GM19438 (cell line): ENCODE measurements around the gene CCNO.
A peak's percentile ranks its signal among the peaks of the same experiment; 100 is the strongest.

Experiments
- ATAC-seq: cut with Tn5 transposase; IDR thresholded peaks from one replicate; pipeline ENCODE4 v1.9.1; 2021; ENCODE audit warnings: low read depth; ENCODE audit not compliant: unreplicated experiment

The CCNO gene, protein sequence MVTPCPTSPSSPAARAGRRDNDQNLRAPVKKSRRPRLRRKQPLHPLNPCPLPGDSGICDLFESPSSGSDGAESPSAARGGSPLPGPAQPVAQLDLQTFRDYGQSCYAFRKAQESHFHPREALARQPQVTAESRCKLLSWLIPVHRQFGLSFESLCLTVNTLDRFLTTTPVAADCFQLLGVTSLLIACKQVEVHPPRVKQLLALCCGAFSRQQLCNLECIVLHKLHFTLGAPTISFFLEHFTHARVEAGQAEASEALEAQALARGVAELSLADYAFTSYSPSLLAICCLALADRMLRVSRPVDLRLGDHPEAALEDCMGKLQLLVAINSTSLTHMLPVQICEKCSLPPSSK

DNA sequence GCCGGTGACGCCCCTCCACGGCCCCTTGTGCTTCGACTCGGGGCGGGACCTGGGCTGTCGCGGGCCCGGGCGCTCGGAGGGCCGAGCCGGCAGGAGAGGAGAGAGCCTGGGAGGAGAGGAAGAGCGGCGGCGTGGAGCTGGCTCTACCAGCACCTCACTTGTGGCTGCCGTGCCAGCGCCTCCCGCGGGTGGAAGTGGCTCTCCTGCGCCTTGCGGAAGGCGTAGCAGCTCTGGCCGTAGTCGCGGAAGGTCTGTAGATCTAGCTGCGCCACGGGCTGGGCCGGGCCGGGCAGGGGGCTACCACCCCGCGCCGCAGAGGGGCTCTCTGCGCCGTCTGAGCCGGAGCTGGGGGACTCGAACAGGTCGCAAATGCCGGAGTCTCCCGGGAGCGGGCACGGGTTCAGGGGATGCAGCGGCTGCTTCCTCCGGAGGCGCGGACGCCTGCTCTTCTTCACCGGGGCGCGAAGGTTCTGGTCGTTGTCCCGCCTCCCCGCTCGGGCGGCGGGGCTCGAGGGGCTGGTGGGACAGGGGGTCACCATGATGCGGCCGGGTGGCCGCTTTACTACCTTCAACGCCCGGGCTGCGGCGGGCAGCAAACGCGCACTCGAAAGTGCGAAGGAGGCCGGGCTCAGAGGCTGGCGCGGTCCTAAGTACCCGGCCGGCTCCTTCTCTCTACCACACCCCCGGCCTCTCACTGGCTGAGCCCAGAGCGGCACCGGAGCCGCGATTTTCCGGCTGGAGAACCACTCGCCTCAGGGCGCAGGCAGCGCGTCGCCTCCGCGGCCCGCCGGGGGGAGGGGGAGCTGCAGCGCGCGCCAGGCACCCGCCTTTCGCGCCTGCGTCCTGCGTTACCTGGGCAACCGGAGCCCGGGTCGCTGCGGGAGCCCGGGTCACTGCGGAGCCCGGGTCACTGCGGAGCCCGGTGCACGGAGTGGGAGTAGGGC, at the start of gene CCNO:
TSS of gene CCNO (minus strand) at position 624 of the 944 bp plus-strand sequence. CDS start at position 539, 85 bp downstream.
- peak; percentile 53 for ATAC-seq

DNA sequence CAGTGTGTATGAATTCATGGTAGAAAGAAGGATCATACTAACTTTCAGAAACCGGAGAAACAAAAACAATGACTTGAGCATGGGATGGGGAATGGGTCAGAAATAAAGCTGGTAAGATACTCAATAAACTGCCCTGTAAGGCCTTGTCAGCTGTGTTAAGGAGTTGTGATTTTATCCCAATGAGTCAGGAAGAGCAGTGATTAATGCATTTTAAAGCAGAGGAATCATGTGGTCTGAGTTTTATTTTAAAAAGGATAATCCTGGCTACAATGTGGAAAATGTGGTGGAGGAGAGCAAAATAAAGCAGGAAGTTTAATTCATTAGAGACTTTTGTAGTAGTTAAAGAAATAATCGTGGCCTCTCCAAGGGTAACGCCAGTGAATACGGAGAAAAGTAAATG, 45.4 kb upstream of the CCNO start:
- no peak for ATAC-seq

DNA sequence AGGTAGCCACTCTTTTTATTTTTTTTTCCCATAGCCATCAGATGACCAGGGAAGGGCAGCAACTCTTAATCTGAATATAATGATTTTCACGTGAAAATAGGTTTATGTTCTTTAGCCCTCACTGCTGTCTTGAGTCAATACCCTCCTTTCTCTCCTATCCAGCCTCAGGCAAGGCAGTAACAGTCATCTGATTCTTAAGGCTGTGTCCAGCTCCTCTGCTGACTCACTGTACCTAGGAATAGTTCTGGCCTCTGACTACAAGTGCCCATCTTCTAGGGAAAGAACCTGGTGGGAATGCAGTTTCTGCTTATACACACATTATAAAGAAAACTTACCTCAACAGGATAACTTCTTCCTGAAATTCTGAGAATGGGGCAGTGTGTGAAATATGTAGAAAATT, 43.4 kb upstream of the CCNO start:
- ATAC-seq: no peak

DNA sequence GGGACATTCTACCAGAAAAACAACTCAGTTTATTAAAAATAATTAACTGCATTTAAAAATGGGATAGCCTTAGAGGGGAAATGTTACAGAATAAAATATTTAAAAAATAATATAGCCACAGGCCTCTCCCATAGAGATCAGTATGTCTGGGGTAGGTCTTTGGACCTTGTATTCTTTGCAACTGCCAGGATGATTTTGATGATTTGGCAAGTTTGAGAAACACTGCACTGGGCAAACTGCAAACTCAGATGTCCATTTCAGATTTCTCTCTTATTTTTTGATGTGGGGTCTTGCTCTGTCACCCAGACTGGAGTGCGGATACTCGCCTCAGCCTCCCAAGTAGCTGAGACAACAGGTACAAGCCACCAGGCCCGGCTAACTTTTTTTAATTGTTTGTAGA, 24.9 kb upstream of the CCNO start:
- no peak for ATAC-seq

DNA sequence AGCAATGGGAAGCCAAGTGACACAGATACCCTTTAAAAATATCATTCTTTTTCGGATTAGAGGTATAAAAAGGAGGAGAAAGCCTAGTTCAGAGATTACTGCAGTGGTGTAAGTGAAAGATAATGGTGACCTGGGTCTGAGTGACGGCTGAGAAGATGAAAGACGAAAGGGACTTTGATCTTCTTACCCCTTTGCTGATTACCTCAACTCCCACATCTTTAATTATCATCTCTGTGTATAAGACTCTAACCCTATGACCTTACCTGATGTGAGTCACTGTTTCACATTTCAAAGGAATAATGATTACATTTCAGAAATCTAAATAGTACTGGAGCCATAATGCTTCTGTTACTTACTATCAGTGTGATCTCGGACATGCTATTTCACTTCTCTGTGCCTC, 21.4 kb upstream of the CCNO start:
- ATAC-seq: no peak

DNA sequence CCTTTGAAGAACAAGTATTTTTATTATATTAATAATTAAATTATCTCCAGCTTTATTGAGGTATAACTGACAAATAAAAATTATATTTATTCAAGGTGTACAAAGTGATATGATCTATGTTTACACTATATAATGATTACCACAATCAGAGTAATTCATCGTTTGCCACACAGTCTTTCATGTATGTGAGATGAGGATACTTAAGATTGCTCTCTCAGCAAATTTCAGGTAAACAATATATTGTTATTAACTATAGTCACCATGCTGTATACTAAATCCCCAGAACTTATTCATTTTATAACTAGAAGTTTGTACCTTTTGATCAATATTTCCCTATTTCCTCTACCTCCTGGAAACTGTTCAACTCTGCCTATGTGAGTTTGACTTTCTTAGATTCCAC, 16.7 kb upstream of the CCNO start:
- no peak for ATAC-seq

DNA sequence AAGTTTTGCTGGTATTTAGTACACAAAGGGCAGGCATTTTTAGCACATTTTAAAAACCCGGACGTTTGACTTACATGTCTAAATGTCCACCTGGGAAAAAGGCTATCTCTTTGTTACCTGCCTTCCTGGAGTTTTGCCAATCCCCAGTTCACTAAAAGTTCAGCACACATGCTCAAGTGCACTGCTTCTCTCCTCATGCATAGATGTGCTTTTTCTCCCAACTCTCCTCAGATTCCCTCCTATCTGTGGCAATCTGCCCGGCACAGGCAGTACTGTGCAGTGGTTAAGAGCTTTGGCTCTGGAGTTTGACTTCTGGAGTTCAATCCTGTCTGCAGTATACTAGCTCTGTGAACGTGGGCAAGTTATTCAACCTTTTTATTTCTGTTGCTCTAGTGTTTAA, 8.3 kb upstream of the CCNO start:
- ATAC-seq: no peak

DNA sequence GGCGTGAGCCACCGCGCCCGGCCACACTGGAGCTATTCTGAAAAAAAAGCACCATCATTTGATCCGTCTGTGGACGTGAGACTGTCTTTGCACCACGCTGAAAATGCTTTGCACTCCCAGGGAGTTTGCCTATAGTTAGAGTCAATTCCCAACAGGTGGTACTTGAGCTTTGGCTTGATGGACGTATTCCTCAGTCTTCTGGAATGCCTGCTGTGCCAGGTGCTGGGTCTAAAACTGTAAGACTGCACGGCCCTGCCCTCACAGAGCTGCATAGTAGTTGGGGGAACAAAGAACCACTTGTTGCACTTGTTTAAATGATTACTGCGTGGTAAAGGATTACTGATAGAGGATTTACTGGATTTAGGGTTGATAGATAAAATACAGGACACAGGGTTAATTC, 3.4 kb upstream of the CCNO start:
- ATAC-seq: no peak

DNA sequence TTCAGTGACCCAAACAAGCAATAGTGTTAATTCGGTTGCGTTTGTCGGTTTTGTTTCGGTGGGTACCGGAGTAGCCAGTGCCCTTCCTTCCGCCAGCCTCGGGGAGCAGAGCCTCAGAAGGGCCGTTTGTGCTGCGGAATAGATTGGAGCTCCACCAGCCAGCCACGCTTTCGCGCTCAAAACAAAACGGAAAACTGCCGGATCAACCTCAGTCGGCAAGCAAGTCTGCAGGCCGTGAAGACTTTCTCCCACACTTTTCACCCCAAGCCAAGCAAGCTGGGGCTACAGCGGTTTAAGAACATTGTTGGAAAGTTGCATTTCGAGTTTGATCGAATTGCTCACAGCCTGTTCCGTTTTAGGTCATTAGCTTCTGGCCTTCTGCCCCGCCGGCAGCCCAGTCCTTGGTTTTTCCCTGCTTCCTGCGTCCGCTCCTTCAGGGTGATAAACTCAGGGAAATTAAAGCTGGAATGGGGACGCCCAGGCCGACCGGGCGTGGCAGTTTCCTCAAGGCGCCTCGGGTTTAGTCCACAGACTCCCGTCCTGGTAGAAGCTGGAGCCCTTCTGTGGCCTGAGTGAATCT, 803 bp upstream of the CCNO start:
- ATAC-seq: no peak

DNA sequence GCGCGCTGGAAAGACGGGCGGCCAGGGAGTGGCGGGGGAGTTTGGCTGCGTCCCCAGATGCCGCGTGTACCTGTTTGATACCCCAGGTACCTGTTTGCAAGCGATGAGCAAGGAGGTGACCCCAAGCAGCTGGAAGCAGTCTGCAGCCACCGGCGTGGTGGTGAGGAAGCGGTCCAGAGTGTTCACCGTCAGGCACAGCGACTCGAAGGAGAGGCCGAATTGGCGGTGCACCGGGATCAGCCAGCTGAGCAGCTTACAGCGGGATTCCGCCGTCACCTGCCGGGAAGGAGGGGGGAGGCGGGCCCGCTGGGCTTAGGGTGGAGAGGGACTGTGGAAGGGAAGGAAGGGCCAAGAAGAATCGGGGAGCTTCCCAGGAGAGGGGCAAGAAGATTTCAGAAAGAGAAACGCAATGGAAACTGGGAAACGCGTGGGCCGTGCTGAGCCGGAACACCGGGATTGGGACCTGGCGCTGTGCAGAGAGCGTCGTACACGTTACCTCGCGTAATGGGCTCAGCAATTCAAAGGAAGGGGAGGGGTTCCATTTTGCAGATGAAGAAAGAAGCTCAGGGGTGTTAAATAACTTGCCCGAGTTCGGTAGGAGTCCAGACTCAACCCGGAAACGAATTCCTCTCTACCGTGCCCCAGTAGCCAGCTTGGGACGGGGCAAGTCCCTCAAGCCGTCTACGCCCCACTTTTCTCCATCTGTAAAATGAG, 980 bp downstream of the CCNO start:
- no peak for ATAC-seq

DNA sequence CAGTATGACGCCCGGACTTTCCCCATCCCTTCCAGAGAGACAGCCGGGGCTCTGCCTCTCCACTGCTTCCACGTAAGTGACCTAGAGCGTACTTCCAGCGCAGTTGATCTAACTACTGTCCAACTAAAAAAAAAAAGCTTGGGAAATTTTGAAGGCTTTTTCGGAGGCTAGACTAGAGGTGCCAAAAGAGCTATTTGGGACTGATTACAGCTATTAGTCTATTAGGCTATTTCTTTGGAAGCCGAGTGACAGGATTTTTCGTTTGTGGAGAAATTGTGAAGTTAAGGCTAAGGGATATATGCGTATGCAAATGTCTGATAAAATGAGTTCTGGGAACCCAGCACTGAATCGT, 1.5 kb downstream of the CCNO start:
- no peak for ATAC-seq

DNA sequence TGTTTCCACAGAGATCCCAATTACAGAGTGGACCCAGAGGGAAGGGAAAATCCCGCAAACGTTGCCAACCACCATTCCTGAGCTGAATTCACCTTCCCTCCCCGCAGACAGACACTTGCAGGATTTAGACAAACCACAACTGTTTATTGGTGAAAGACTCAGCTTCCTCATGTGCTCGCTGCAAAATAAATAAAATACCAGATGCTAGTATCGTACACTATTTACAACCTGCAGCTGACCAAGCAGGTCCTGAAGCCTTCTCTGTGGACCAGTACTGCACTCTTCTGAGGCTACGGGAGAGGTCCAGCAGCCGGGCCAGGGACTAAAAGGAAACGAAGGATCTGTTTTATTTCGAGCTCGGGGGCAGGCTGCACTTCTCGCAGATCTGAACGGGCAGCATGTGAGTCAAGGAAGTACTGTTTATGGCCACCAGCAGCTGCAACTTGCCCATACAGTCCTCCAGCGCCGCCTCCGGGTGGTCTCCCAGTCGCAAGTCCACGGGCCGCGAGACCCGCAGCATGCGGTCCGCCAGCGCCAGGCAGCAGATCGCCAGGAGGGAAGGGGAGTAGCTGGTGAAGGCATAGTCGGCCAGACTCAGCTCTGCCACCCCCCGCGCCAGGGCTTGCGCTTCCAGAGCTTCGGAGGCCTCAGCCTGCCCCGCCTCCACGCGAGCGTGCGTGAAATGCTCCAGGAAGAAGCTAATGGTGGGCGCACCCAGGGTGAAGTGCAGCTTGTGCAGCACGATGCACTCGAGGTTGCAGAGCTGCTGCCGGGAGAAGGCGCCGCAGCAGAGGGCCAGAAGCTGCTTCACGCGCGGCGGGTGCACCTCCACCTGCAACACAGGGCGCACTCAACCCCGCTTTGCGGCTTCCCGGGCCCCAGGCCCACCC, 2.1 kb downstream of the CCNO start:
- no peak for ATAC-seq

DNA sequence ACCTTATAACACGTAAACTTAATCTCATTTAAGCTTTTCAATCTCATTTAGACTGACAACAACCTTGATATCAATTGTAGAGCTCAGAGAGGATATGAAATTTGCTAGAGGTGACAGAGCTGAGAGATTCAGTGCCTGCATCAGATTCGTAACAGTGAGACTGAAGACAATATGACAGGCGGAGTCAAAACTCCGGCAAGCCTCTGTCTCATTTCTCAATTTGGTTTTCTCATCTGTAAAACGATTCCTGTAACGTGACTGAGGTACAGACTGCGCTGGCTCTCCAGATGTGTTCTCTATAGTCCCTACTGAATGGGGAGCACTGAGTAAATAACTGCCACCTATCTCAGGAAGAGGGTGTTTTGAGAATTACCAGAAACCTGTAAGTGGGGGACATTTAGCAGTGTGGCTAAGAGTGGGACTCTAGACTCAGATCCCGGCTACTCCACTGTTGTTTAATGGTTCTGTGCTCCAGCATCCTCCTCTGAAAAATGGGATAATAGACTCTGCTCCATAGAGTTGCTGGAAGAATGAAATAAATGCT, 3.2 kb downstream of the CCNO start:
- no peak for ATAC-seq

DNA sequence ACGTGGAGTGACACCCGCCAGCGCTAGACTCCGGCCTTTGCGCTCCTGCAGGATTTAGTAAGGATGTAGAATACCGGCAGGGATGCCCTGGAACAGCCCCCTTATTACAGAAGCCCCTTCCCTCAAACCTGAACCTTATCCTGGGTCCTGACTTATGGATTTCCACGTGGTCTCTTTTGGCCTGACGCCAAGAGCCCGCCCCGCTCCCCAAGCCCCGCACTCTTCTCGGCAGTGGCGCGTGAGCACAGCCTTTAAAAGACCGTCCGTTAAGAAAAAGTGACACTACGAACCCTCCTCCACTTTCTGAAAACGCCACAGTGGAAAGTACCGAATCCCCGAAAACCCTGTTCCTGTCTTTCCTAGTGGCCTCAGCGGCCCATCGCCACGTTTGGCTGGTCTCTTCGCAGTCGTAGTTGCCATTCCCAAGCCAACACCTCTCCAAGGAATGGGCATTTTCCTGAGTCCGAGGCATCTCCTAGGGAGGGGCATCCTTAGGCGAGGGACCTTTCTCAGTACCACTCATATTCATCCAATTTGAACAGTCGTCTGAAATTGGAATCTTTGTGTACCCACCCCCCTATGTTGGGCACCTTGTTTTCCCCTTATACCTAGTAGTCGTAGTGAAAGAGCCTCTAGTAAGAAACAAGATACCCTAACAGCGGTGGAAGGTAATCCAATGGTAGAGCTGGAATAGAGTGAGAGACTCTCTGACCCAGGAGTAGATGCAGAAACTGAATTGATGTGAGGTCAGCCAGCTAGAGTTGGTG, 5.6 kb downstream of the CCNO start:
- ATAC-seq: no peak

DNA sequence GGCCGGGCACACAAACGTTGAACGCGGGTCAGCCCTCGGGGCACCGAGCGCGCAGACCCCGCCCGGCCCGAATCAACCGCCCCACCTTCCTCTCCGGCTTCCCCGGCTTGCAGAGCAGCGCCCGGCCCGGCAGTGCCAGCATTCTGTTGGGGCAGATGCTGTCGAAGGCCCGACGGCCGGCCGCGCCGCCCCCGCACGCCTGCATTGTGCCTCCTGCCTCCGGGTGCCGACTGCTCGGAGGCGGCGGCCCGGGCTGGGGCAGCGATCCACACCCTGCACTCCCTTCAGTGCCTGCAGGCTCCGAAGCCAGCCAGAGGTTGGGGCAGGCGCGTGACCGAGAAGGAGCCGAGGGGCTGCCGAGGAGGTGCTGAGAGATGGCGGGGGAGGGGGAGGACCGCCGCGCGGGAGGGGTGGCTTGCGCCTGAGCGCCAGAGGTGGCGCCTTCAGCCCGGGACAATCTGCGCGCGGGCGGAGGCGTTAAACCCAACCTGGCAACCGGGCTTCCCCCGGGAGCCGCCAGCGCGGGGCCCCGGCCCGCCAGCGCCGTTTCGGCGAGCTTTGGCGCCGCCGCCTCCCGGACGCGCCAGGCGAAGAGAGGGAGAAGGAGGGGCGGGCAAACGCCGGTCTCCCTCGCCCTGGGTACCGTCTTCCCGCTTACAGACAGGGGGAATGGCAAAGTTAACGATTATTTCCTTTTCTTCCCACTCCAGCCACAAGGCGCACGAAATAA, 6.3 kb downstream of the CCNO start, which contains the start of gene MCIDAS:
TSS of gene MCIDAS (minus strand) at position 382 of the 730 bp plus-strand sequence. CDS start at position 205, 177 bp downstream.
- peak; percentile 53 for ATAC-seq

DNA sequence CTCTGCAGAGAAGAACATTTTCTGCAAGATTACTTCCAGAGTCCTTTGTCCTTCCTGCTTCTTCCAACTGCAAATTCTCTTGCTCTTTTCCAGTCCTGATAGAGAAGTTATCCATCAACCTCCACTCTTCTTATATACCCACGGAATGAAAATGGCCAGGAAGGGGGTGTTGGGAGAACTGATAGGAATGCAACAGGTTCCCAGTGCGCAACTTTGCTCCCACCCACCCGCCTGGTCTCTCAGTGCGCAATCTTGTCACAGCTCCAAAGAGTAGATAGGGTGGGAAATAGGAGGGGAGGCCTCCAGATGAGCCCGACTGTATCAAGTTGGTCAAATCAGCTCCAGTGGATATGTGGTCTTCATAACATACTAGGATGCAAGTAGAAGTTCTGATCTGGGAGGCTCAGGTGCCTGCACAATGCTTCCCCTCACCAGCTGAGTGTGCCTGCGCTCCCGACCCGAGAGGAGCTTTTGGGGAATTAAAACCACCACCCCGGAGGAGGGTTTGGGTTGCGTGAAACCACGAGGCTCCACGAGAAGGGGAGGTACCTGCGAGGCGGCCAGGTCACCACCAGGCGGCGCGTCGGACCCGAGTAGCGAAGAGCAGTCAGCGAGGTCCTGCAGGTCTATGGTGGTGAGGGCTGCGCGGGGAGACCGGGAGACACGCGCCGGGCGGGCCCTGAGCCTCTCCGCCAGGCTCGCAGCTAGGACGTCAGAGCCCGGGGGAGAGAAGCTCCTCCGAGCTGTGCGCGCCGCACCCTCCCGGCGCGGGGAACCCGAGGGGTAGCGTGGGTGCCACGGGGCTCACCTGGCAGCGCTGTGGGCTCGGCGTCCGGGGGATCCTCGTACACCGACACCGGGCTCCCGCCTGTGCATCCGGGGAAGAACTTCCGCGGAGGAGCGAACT, 7.1 kb downstream of the CCNO start:
- ATAC-seq: peak; percentile 54

DNA sequence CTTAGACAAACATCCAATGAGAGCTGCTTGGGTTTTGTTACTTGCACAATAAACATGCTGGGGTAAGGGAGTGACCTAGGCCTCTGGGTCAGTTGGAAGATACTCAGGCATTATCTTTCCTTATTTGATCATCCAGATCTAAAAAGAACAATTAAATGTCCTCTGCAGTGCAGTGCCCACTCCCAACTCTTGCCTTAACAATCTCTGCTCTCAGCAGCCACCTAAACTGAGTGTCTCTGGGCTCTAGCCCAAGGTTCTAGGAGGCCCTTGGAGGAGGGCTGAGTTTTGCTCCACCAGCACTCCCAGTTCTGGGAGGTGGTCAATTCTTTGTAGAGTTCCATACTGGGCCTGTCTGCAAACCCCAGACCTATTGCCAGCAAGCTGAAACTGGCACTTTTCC, 8.1 kb downstream of the CCNO start:
- no peak for ATAC-seq
